Neural cell (in vitro differentiated cells): Measurements from ENCODE around the gene TEX35. TPM values are rescaled to one million over a fixed set of nuclear protein-coding genes. Genes with fewer than 3 reads are reported as not detected.

Source experiments
- H2AFZ ChIP-seq: fragments of 200-600, 300-800 bp; sonication (generic), shearing (Covaris generic); 2 replicates; pipeline ENCODE4 v1.6.0; 2014; ENCODE audit warnings: low read depth, mild to moderate bottlenecking, antibody characterized with exemption, low read length, moderate library complexity
- H3F3A ChIP-seq: fragments of 200-600 bp; shearing (Covaris generic); 2 replicates; pipeline ENCODE4 v1.6.1; 2016; ENCODE audit warnings: mild to moderate bottlenecking, moderate library complexity, mixed read lengths, antibody characterized with exemption, low read length; ENCODE audit not compliant: insufficient read depth, poor library complexity, severe bottlenecking
- H3K27ac ChIP-seq: fragments of 200-600, 300-800 bp; sonication (generic), shearing (Covaris generic); 2 replicates; pipeline ENCODE4 v1.5.1; 2014; ENCODE audit warnings: mild to moderate bottlenecking, low read length, moderate library complexity
- H3K27me3 ChIP-seq: fragments of 300-800, 200-600 bp; sonication (generic), shearing (Covaris generic); 2 replicates; pipeline ENCODE4 v1.6.0; 2014; ENCODE audit warnings: mild to moderate bottlenecking, low read depth, low read length, moderate library complexity; ENCODE audit not compliant: insufficient read depth
- H3K36me3 ChIP-seq: fragments of 300-800, 200-600 bp; sonication (generic), shearing (Covaris generic); 2 replicates; pipeline ENCODE4 v1.5.1; 2014; ENCODE audit warnings: mild to moderate bottlenecking, antibody characterized with exemption, low read length, moderate library complexity; ENCODE audit not compliant: insufficient read depth
- H3K4me2 ChIP-seq: fragments of 300-800, 200-600 bp; sonication (generic), shearing (Covaris generic); 2 replicates; pipeline ENCODE4 v1.6.0; 2014; ENCODE audit warnings: mild to moderate bottlenecking, low read length
- H3K4me3 ChIP-seq: fragments of 300-800, 200-600 bp; sonication (generic), shearing (Covaris generic); 2 replicates; pipeline ENCODE4 v1.5.1; 2014; ENCODE audit warnings: mild to moderate bottlenecking, low read length, moderate library complexity
- H3K79me2 ChIP-seq: fragments of 200-600 bp; shearing (Covaris generic); replicated peaks from 2 replicates; pipeline ENCODE4 v1.6.0; 2014; ENCODE audit warnings: mild to moderate bottlenecking, low read length, moderate library complexity; ENCODE audit not compliant: insufficient read depth
- H3K9ac ChIP-seq: fragments of 300-800, 200-600 bp; sonication (generic), shearing (Covaris generic); 2 replicates; pipeline ENCODE4 v1.6.1; 2016; ENCODE audit warnings: mild to moderate bottlenecking, low read length, mixed read lengths
- H3K9me2 ChIP-seq: fragments of 200-600 bp; shearing (Covaris generic); 2 replicates; pipeline ENCODE4 v1.6.1; 2016; ENCODE audit warnings: mild to moderate bottlenecking, low read length, mixed read lengths; ENCODE audit not compliant: insufficient read depth
- H3K9me3 ChIP-seq: fragments of 200-600, 300-800 bp; sonication (generic), shearing (Covaris generic); 2 replicates; pipeline ENCODE4 v1.6.1; 2016; ENCODE audit warnings: mild to moderate bottlenecking, mixed run types, low read length, moderate library complexity, mixed read lengths
- H4K20me1 ChIP-seq: fragments of 200-600 bp; shearing (Covaris generic); 2 replicates; pipeline ENCODE4 v1.6.1; 2016; ENCODE audit warnings: mild to moderate bottlenecking, mixed run types; ENCODE audit not compliant: insufficient read depth
- EP300 ChIP-seq: fragments of 450-650 bp; conservative IDR thresholded peaks from 2 replicates; pipeline ENCODE4 v1.6.1; 2014; ENCODE audit warnings: antibody characterized with exemption, mild to moderate bottlenecking, moderate library complexity; ENCODE audit not compliant: poor library complexity, severe bottlenecking
- EZH2 ChIP-seq: fragments of 200-600, 300-800 bp; shearing (Covaris generic), sonication (generic); IDR thresholded peaks from 2 replicates; pipeline ENCODE4 v1.6.1; 2014; ENCODE audit warnings: antibody characterized with exemption, low read length, borderline replicate concordance, mild to moderate bottlenecking; ENCODE audit not compliant: insufficient read depth, poor library complexity, severe bottlenecking
- MXI1 ChIP-seq: fragments of 450-650 bp; conservative IDR thresholded peaks from 2 replicates; pipeline ENCODE4 v1.6.1; 2014; ENCODE audit warnings: antibody characterized with exemption, mild to moderate bottlenecking; ENCODE audit not compliant: poor library complexity, severe bottlenecking
- POLR2AphosphoS5 ChIP-seq: IDR thresholded peaks from 2 replicates; pipeline ENCODE4 v1.6.1; 2012
- RAD21 ChIP-seq: fragments of 450-650 bp; conservative IDR thresholded peaks from 2 replicates; pipeline ENCODE4 v1.6.1; 2014; ENCODE audit warnings: antibody characterized with exemption, mild to moderate bottlenecking, moderate library complexity
- REST ChIP-seq: IDR thresholded peaks from 2 replicates; pipeline ENCODE4 v1.6.1; 2012; ENCODE audit warnings: borderline replicate concordance
- SMC3 ChIP-seq: fragments of 450-650 bp; conservative IDR thresholded peaks from 2 replicates; pipeline ENCODE4 v1.6.1; 2014; ENCODE audit warnings: antibody characterized with exemption, mild to moderate bottlenecking, moderate library complexity; ENCODE audit not compliant: poor library complexity
- TAF1 ChIP-seq: IDR thresholded peaks from 2 replicates; pipeline ENCODE4 v1.6.1; 2012; ENCODE audit warnings: low read depth
- polyA plus RNA-seq: library from polyadenylated mRNA; depleted of rRNA; stranded (reverse); fragments of >200 nt; gene quantifications from 2 replicates; pipeline ENCODE4 v1.2.3, GENCODE V29; 2014
- TF ChIP-seq, protein P1 (sequence below): fragments of 450-650 bp; IDR thresholded peaks from 2 replicates; pipeline ENCODE4 v1.5.1; 2014; ENCODE audit warnings: antibody characterized with exemption, mild to moderate bottlenecking, moderate library complexity; ENCODE audit not compliant: poor library complexity, severe bottlenecking

The TEX35 gene
- polyA plus RNA-seq, 1 donor from 2014 or later = not detected

DNA sequence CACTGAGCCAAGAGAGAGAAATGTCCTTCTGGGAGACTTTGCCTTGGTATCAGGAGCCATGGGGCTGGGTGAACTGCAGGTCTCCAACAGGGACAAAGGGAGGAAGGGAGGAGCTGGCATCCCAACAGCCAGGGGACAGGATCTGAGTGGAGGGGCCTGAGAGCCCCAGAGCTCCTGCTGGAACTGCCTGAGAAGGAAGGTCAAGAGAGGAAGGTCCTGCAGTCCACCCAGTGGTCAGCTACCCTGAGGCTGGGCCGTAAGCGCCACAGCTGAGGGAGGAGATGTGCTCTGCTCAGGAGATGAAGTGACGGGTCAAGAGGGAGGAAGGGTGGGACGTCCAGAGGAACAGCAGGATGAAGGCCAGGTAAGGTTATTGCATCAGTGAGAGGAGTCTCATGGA, 8.6 kb upstream of the TEX35 start:
- no peaks in the 10 kb centered on the region for H3K9me2 ChIP-seq
- no peaks in the 10 kb centered on the region for H3K79me2 ChIP-seq
- H2AFZ ChIP-seq = no peak overlapping the region
- no peaks in the 10 kb centered on the region for H3K27me3 ChIP-seq
- H3K4me3 ChIP-seq = no peak overlapping the region
- no peaks in the 10 kb centered on the region for H4K20me1 ChIP-seq
- H3F3A ChIP-seq = no peaks in the 10 kb centered on the region
- TF ChIP-seq MXI1 = no peak
- TF ChIP-seq POLR2AphosphoS5 = no peak
- no peak for TF ChIP-seq REST
- TF ChIP-seq, protein P1, sequence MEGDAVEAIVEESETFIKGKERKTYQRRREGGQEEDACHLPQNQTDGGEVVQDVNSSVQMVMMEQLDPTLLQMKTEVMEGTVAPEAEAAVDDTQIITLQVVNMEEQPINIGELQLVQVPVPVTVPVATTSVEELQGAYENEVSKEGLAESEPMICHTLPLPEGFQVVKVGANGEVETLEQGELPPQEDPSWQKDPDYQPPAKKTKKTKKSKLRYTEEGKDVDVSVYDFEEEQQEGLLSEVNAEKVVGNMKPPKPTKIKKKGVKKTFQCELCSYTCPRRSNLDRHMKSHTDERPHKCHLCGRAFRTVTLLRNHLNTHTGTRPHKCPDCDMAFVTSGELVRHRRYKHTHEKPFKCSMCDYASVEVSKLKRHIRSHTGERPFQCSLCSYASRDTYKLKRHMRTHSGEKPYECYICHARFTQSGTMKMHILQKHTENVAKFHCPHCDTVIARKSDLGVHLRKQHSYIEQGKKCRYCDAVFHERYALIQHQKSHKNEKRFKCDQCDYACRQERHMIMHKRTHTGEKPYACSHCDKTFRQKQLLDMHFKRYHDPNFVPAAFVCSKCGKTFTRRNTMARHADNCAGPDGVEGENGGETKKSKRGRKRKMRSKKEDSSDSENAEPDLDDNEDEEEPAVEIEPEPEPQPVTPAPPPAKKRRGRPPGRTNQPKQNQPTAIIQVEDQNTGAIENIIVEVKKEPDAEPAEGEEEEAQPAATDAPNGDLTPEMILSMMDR = no peak
- TF ChIP-seq TAF1 = no peak
- TF ChIP-seq EP300 = no peak
- TF ChIP-seq EZH2 = no peak
- no peak for TF ChIP-seq SMC3
- no peak for TF ChIP-seq RAD21
- no peak overlapping the region for H3K4me2 ChIP-seq
- H3K27ac ChIP-seq = no peak overlapping the region
- H3K9me3 ChIP-seq = no peaks in the 10 kb centered on the region
- H3K9ac ChIP-seq = no peak overlapping the region
- H3K36me3 ChIP-seq = no peaks in the 10 kb centered on the region

GRCh38 chr1:178506177-178506576, 6.7 kb upstream of the TEX35 start:
- H3K9me3 ChIP-seq = no peaks in the 10 kb centered on the region
- H3K27ac ChIP-seq = no peak overlapping the region
- H3K36me3 ChIP-seq = no peaks in the 10 kb centered on the region
- H3K9ac ChIP-seq = no peak overlapping the region
- H3K79me2 ChIP-seq = no peaks in the 10 kb centered on the region
- H3K4me3 ChIP-seq = no peak overlapping the region
- no peaks in the 10 kb centered on the region for H3F3A ChIP-seq
- no peaks in the 10 kb centered on the region for H3K27me3 ChIP-seq
- no peak overlapping the region for H3K4me2 ChIP-seq
- no peaks in the 10 kb centered on the region for H4K20me1 ChIP-seq
- TF ChIP-seq RAD21 (no peak), EP300 (no peak), MXI1 (no peak), POLR2AphosphoS5 (no peak), EZH2 (no peak), TAF1 (no peak), REST (no peak), SMC3 (no peak)
- TF ChIP-seq, protein P1 = no peak
- H3K9me2 ChIP-seq = no peaks in the 10 kb centered on the region
- no peak overlapping the region for H2AFZ ChIP-seq
